ACC112 (cell line): ENCODE results near the gene MRGPRF.
"Not testable (repeated sequence)": the region's sequence is repeated elsewhere in the genome, so short reads cannot be mapped to it uniquely, and the experiment has no call there.

Experiments used
- H2AFZ ChIP-seq: fragments of 200-600 bp; sonication (generic); one replicate; pipeline ENCODE4 v1.6.0; 2017; ENCODE audit warnings: antibody characterized with exemption, low read length; ENCODE audit not compliant: unreplicated experiment
- H3K27ac ChIP-seq: fragments of 200-600 bp; sonication (generic); 2 replicates; pipeline ENCODE4 v1.5.1; 2014; ENCODE audit warnings: low read depth, mild to moderate bottlenecking, antibody characterized with exemption, low read length, moderate library complexity
- H3K27me3 ChIP-seq: fragments of 200-600 bp; sonication (generic); 2 replicates; pipeline ENCODE4 v1.6.1; 2014; ENCODE audit warnings: mild to moderate bottlenecking, antibody characterized with exemption, low read length, moderate library complexity, mixed read lengths; ENCODE audit not compliant: insufficient read depth
- H3K36me3 ChIP-seq: fragments of 200-600 bp; sonication (generic); 2 replicates; pipeline ENCODE4 v1.6.1; 2016; ENCODE audit warnings: mild to moderate bottlenecking, antibody characterized with exemption, low read length, moderate library complexity, mixed read lengths; ENCODE audit not compliant: insufficient read depth
- H3K4me1 ChIP-seq: fragments of 200-600 bp; sonication (generic); one replicate; pipeline ENCODE4 v1.6.1; 2016; ENCODE audit warnings: low read length, mixed read lengths; ENCODE audit not compliant: insufficient read depth, unreplicated experiment, control insufficient read depth
- H3K4me3 ChIP-seq: fragments of 200-600 bp; sonication (generic); 2 replicates; pipeline ENCODE4 v1.5.1; 2014; ENCODE audit warnings: mild to moderate bottlenecking, low read depth, low read length
- H3K79me2 ChIP-seq: fragments of 200-600 bp; sonication (generic); one replicate; pipeline ENCODE4 v1.6.0; 2016; ENCODE audit warnings: low read length; ENCODE audit not compliant: control insufficient read depth, unreplicated experiment, insufficient read depth

MRGPRF gene

DNA sequence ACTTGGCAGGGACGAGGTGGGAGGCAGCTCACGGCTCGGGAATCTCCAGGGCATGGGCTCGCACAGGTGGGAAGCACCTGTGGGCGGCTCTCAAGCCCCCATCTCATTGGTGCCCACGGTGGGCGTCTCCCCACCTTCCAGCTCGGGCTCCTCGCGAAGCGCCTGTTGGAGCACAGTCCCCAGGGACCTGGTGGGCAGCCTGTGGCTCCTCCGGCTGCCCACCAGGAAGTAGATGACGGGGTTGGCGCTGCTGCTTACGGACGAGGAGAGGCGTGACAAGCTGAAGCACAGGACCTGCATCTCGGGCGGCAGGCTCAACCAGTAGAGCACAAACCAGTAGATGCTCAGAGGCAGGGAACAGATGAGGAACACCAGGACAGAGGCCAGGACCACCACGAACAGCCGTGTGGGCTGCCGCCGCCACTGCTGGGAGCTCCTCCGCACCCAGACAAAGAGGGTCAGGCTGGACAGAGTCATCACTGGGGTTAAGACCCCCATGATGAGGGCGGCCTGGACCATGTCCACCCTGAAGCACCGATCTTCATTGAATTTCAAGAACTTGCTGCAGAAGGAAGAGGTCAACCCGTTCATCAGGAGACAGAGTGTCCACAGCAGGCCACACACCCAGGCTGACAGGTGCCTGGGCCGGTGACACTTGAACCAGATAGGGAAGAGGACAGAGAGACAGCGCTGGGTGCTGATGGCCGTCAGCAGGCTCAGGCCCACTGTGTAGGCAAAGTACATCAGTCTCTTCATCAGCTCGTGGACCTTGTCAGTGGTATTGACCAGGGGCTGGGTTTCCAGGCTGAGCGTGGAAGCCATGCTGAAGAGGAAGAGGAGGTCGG, 32.9 kb downstream of the MRGPRF start:
- Histone ChIP-seq H3K79me2 (no peaks in the 10 kb centered on the region), H3K4me1 (no peaks in the 10 kb centered on the region), H3K27ac (no peak overlapping the region), H3K4me3 (no peak overlapping the region), H3K27me3 (peaks cover 23% of the 10 kb centered on the region), H2AFZ (no peak overlapping the region), H3K36me3 (no peaks in the 10 kb centered on the region)

- peaks cover 17% of the 10 kb centered on the region for H3K27me3 ChIP-seq
- H3K4me3 ChIP-seq = no peak overlapping the region
- no peaks in the 10 kb centered on the region for H3K36me3 ChIP-seq
- H3K79me2 ChIP-seq = no peaks in the 10 kb centered on the region
- H3K4me1 ChIP-seq = no peaks in the 10 kb centered on the region
- H3K27ac ChIP-seq = no peak overlapping the region
- H2AFZ ChIP-seq = no peak overlapping the region
Observed at GRCh38 chr11:68978931-68979594, 34.0 kb downstream of the MRGPRF start.

GRCh38 chr11:68978626-68978930, 34.5 kb downstream of the MRGPRF start:
- Histone ChIP-seq H3K27me3 (peaks cover 13% of the 10 kb centered on the region), H3K4me3 (no peak overlapping the region), H3K27ac (no peak overlapping the region), H3K79me2 (no peaks in the 10 kb centered on the region), H2AFZ (no peak overlapping the region), H3K4me1 (no peaks in the 10 kb centered on the region), H3K36me3 (no peaks in the 10 kb centered on the region)

GRCh38 chr11:68977781-68978625, 35.0 kb downstream of the MRGPRF start:
- Histone ChIP-seq H3K27ac (no peak overlapping the region), H3K36me3 (no peaks in the 10 kb centered on the region), H3K4me1 (no peaks in the 10 kb centered on the region), H2AFZ (no peak overlapping the region), H3K4me3 (no peak overlapping the region), H3K27me3 (peaks cover 13% of the 10 kb centered on the region), H3K79me2 (no peaks in the 10 kb centered on the region)

DNA sequence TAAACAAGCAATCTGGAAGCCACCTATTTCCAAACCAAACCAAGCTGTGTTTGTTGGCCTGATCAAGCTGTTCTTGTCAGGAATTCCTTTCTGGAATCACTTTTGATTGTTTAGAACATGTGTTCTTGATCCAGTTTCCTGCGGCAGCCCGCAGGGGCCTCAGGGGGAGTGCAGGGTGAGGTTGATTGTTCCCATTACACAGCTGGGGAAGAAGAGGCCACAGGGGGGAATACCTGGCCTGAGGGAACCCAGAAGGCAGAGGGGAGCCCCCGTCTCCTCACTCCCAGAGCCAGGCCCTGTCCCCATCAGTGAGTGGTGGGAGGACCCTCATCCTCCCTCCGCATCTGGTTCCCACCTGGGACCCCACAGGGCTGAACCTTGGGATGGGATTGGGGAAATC, 36.5 kb downstream of the MRGPRF start:
- 0 out of 2 replicates have a peak, but pooled peaks cover under 1% of the 10 kb centered on the region for H3K27me3 ChIP-seq
- H3K79me2 ChIP-seq = no peaks in the 10 kb centered on the region
- no peak overlapping the region for H3K27ac ChIP-seq
- H2AFZ ChIP-seq = no peak overlapping the region
- no peaks in the 10 kb centered on the region for H3K36me3 ChIP-seq
- H3K4me1 ChIP-seq = no peaks in the 10 kb centered on the region
- no peak overlapping the region for H3K4me3 ChIP-seq

- Histone ChIP-seq H3K79me2 (no peaks in the 10 kb centered on the region), H3K27me3 (peaks cover 5% of the 10 kb centered on the region), H3K27ac (no peak overlapping the region), H3K4me3 (no peak overlapping the region), H2AFZ (no peak overlapping the region), H3K36me3 (no peaks in the 10 kb centered on the region), H3K4me1 (no peaks in the 10 kb centered on the region)
Observed at GRCh38 chr11:68976095-68976494, 37.0 kb downstream of the MRGPRF start.

DNA sequence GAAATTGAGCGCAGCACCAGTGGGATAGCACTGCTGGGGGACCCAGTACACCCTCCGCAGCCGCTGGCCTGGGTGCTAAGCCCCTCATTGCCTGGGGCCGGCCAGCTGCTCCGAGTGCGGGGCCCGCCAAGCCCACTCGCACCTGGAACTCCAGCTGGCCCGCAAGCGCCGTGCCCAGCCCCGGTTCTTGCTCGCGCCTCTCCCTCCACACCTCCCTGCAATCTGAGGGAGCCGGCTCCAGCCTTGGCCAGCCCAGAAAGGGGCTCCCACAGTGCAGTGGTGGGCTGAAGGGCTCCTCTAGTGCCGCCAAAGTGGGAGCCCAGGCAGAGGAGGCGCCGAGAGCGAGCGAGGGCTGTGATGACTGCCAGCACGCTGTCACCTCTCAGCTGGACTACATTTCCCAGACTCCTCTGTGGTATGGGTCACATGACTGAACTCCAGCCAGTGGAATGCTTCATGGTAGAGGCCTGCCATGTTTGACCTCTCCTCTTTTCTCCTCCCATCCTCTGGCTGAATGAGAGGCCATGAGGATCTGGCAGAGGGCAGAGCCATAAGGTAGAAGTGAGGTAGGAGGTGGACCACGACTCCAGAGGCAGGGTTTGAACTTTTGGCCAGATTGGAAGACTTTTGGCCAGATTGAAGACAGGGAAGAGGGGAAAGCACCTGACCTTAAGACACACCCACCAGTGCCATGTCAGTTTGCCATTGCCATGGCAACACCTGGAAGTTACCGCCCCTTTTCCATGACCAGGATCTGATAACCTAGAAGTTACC, 38.4 kb downstream of the MRGPRF start:
- Histone ChIP-seq H3K27me3 (peaks cover 16% of the 10 kb centered on the region), H3K4me1 (no peaks in the 10 kb centered on the region), H3K79me2 (no peaks in the 10 kb centered on the region), H3K36me3 (no peaks in the 10 kb centered on the region), H3K4me3 (no peak overlapping the region), H3K27ac (no peak overlapping the region), H2AFZ (no peak overlapping the region)

DNA sequence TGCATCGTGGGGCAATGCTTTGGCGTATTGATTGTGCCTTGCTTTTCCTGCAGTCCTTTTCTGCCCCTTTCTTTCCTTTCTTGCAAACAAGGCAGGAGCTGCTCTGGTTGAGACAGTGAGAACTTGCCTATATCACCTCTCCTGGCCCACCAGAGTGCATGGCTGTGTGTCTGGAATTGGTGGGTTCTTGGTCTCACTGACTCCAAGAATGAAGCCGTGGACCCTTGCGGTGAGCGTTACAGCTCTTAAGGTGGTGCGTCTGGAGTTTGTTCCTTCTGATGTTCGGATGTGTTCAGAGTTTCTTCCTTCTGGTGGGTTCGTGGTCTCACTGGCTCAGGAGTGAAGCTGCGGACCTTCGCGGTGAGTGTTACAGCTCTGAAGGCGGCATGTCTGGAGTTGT, 39.3 kb downstream of the MRGPRF start:
- H3K27ac ChIP-seq, H3K4me3 ChIP-seq, H3K79me2 ChIP-seq, H3K4me1 ChIP-seq, H3K36me3 ChIP-seq, H2AFZ ChIP-seq: not testable (repeated sequence)
- peaks cover 18% of the 10 kb centered on the region for H3K27me3 ChIP-seq

- Histone ChIP-seq H2AFZ (no peak overlapping the region), H3K4me1 (no peaks in the 10 kb centered on the region), H3K27ac (no peak overlapping the region), H3K4me3 (no peak overlapping the region), H3K79me2 (no peaks in the 10 kb centered on the region), H3K36me3 (no peaks in the 10 kb centered on the region), H3K27me3 (peaks cover 23% of the 10 kb centered on the region)
Observed at GRCh38 chr11:68973219-68973618, 39.8 kb downstream of the MRGPRF start.

- peaks cover 44% of the 10 kb centered on the region for H3K27me3 ChIP-seq
- no peaks in the 10 kb centered on the region for H3K36me3 ChIP-seq
- no peak overlapping the region for H3K27ac ChIP-seq
- H3K4me3 ChIP-seq = no peak overlapping the region
- no peaks in the 10 kb centered on the region for H3K4me1 ChIP-seq
- no peaks in the 10 kb centered on the region for H3K79me2 ChIP-seq
- H2AFZ ChIP-seq = no peak overlapping the region
Observed at GRCh38 chr11:68970921-68971636, 42.0 kb downstream of the MRGPRF start.
